Renal pelvis (tissue), 12 donors: ENCODE measurements around the gene PNRC1. TPM values are rescaled to one million over a fixed set of nuclear protein-coding genes. Genes with fewer than 3 reads are reported as not detected.
"Not testable (repeated sequence)": the region's sequence is repeated elsewhere in the genome, so short reads cannot be mapped to it uniquely, and the experiment has no call there.

Experiments used
- DNase-seq: peaks from one replicate; pipeline ENCODE4 v3.0.0-alpha.2; 2013
- long read RNA-seq, 16 experiments: transcript quantifications; one replicate each; lab custom pipeline, GENCODE V29; 2026
- polyA plus RNA-seq, 3 donors: library from polyadenylated mRNA; unstranded; fragments of 120-200 nt; gene quantifications; one replicate each; pipeline ENCODE4 v1.2.1, GENCODE V29; 2013; ENCODE audit not compliant: insufficient read length in 3 of 3

The PNRC1 gene
- polyA plus RNA-seq, result 100 to 1,000 TPM; 106 to 122 (median 110) TPM
- long read RNA-seq, donor 1, transcript PNRC1-201 (2 exons, 2,065 nt), result major isoform, 57 of 70 reads
- long read RNA-seq, donor 1, partial matches to known transcripts, result 12 of 70 reads
- long read RNA-seq, donor 1, other reads (novel, unspliced or antisense), result 0 of 70 reads
- long read RNA-seq, donor 2, transcript PNRC1-201 (2 exons, 2,065 nt), result major isoform, 59 of 76 reads
- long read RNA-seq, donor 2, partial matches to known transcripts, result 15 of 76 reads
- long read RNA-seq, donor 2, other reads (novel, unspliced or antisense), result 0 of 76 reads
- long read RNA-seq, donor 3, transcript PNRC1-201 (2 exons, 2,065 nt), result major isoform, 78 of 80 reads
- long read RNA-seq, donor 3, partial matches to known transcripts, result 0 of 80 reads
- long read RNA-seq, donor 3, other reads (novel, unspliced or antisense), result 0 of 80 reads
- long read RNA-seq, donor 4, transcript PNRC1-201 (2 exons, 2,065 nt), result major isoform, 77 of 109 reads
- long read RNA-seq, donor 4, partial matches to known transcripts, result 31 of 109 reads
- long read RNA-seq, donor 4, other reads (novel, unspliced or antisense), result 0 of 109 reads
- long read RNA-seq, donor 5, transcript PNRC1-201 (2 exons, 2,065 nt), result major isoform, 37 of 38 reads
- long read RNA-seq, donor 5, partial matches to known transcripts, result 0 of 38 reads
- long read RNA-seq, donor 5, other reads (novel, unspliced or antisense), result 0 of 38 reads
- long read RNA-seq, donor 6, transcript PNRC1-201 (2 exons, 2,065 nt), result major isoform, 60 of 60 reads
- long read RNA-seq, donor 6, partial matches to known transcripts, result 0 of 60 reads
- long read RNA-seq, donor 6, other reads (novel, unspliced or antisense), result 0 of 60 reads
- long read RNA-seq, donor 7, transcript PNRC1-201 (2 exons, 2,065 nt), result major isoform, 116 of 155 reads
- long read RNA-seq, donor 7, partial matches to known transcripts, result 37 of 155 reads
- long read RNA-seq, donor 7, other reads (novel, unspliced or antisense), result 0 of 155 reads
- long read RNA-seq, donor 8, transcript PNRC1-201 (2 exons, 2,065 nt), result major isoform, 48 of 53 reads
- long read RNA-seq, donor 8, partial matches to known transcripts, result 0 of 53 reads
- long read RNA-seq, donor 8, other reads (novel, unspliced or antisense), result 0 of 53 reads
- long read RNA-seq, donor 9, transcript PNRC1-201 (2 exons, 2,065 nt), result major isoform, 67 of 89 reads
- long read RNA-seq, donor 9, partial matches to known transcripts, result 20 of 89 reads
- long read RNA-seq, donor 9, other reads (novel, unspliced or antisense), result 0 of 89 reads
- long read RNA-seq, donor 10, transcript PNRC1-201 (2 exons, 2,065 nt), result major isoform, 65 of 65 reads
- long read RNA-seq, donor 10, partial matches to known transcripts, result 0 of 65 reads
- long read RNA-seq, donor 10, other reads (novel, unspliced or antisense), result 0 of 65 reads
- long read RNA-seq, donor 11, transcript PNRC1-201 (2 exons, 2,065 nt), result major isoform, 67 of 96 reads
- long read RNA-seq, donor 11, partial matches to known transcripts, result 28 of 96 reads
- long read RNA-seq, donor 11, other reads (novel, unspliced or antisense), result 0 of 96 reads
- long read RNA-seq, donor 12, transcript PNRC1-201 (2 exons, 2,065 nt), result major isoform, 94 of 178 reads
- long read RNA-seq, donor 12, partial matches to known transcripts, result 81 of 178 reads
- long read RNA-seq, donor 12, other reads (novel, unspliced or antisense), result 0 of 178 reads
- long read RNA-seq, donor 13, transcript PNRC1-201 (2 exons, 2,065 nt), result major isoform, 36 of 83 reads
- long read RNA-seq, donor 13, partial matches to known transcripts, result 46 of 83 reads
- long read RNA-seq, donor 13, other reads (novel, unspliced or antisense), result 0 of 83 reads
- long read RNA-seq, donor 14, transcript PNRC1-201 (2 exons, 2,065 nt), result major isoform, 172 of 175 reads
- long read RNA-seq, donor 14, partial matches to known transcripts, result 0 of 175 reads
- long read RNA-seq, donor 14, other reads (novel, unspliced or antisense), result 0 of 175 reads
- long read RNA-seq, donor 15, transcript PNRC1-201 (2 exons, 2,065 nt), result major isoform, 92 of 167 reads
- long read RNA-seq, donor 15, partial matches to known transcripts, result 72 of 167 reads
- long read RNA-seq, donor 15, other reads (novel, unspliced or antisense), result 0 of 167 reads
- long read RNA-seq, donor 16, transcript PNRC1-201 (2 exons, 2,065 nt), result major isoform, 70 of 70 reads
- long read RNA-seq, donor 16, partial matches to known transcripts, result 0 of 70 reads
- long read RNA-seq, donor 16, other reads (novel, unspliced or antisense), result 0 of 70 reads

- DNase-seq, result peak; percentile 99
Measured at GRCh38 chr6:89080281-89081128, at the start of gene PNRC1. PNRC1 (plus strand) TSS chr6:89080751; CDS start chr6:89080895, 144 bp downstream.

- DNase-seq, result no peak
Measured at GRCh38 chr6:89032599-89032998, 48.0 kb upstream of the PNRC1 start.

GRCh38 chr6:89033461-89033860 is 47.1 kb upstream of the PNRC1 start:
- DNase-seq, result no peak

- not testable (repeated sequence) for DNase-seq
Measured at GRCh38 chr6:89034116-89034515, 46.4 kb upstream of the PNRC1 start.

- no peak for DNase-seq
Measured at GRCh38 chr6:89034586-89035251, 45.8 kb upstream of the PNRC1 start.

- DNase-seq, result peak; percentile 65
Measured at GRCh38 chr6:89035252-89036101, 45.1 kb upstream of the PNRC1 start.

GRCh38 chr6:89037141-89037900 is 43.2 kb upstream of the PNRC1 start:
- no peak for DNase-seq

GRCh38 chr6:89037901-89038293 is 42.7 kb upstream of the PNRC1 start:
- not testable (repeated sequence) for DNase-seq

- DNase-seq, result no peak
Measured at GRCh38 chr6:89042664-89043063, 37.9 kb upstream of the PNRC1 start.

- no peak for DNase-seq
Measured at GRCh38 chr6:89044328-89045010, 36.1 kb upstream of the PNRC1 start.

- no peak for DNase-seq
Measured at GRCh38 chr6:89045011-89045387, 35.6 kb upstream of the PNRC1 start.

GRCh38 chr6:89045576-89045975 is 35.0 kb upstream of the PNRC1 start:
- DNase-seq, result no peak

GRCh38 chr6:89047473-89047872 is 33.1 kb upstream of the PNRC1 start:
- DNase-seq, result no peak

GRCh38 chr6:89048288-89048923 is 32.1 kb upstream of the PNRC1 start:
- DNase-seq, result no peak

- DNase-seq, result no peak
Measured at GRCh38 chr6:89048985-89049384, 31.6 kb upstream of the PNRC1 start.
